Esophagus muscularis mucosa (tissue), 4 donors: ENCODE data around the gene WNT8B.

Experiments used
- EP300 ChIP-seq: sonication (generic); formaldehyde crosslinking; IDR thresholded peaks from one replicate; pipeline ENCODE4 v1.6.1; 2017; ENCODE audit warnings: antibody characterized with exemption
- POLR2AphosphoS5 ChIP-seq, 2 donors: sonication (generic); formaldehyde crosslinking; IDR thresholded peaks; one replicate each; pipeline ENCODE4 v1.6.1; 2017; ENCODE audit warnings: antibody characterized with exemption in 2 of 2
- TF ChIP-seq, protein P1 (sequence below), 3 experiments: fragments of 200-600 bp in 2 of 3; fragments of 450-650 bp in 1 of 3; sonication (generic) in 2 of 3; IDR thresholded peaks; one replicate each; pipeline ENCODE4 v1.5.1; 2017 to 2019; ENCODE audit warnings: antibody characterized with exemption in 3 of 3, mild to moderate bottlenecking in 2 of 3, moderate library complexity in 1 of 3

- TF ChIP-seq, protein P1, sequence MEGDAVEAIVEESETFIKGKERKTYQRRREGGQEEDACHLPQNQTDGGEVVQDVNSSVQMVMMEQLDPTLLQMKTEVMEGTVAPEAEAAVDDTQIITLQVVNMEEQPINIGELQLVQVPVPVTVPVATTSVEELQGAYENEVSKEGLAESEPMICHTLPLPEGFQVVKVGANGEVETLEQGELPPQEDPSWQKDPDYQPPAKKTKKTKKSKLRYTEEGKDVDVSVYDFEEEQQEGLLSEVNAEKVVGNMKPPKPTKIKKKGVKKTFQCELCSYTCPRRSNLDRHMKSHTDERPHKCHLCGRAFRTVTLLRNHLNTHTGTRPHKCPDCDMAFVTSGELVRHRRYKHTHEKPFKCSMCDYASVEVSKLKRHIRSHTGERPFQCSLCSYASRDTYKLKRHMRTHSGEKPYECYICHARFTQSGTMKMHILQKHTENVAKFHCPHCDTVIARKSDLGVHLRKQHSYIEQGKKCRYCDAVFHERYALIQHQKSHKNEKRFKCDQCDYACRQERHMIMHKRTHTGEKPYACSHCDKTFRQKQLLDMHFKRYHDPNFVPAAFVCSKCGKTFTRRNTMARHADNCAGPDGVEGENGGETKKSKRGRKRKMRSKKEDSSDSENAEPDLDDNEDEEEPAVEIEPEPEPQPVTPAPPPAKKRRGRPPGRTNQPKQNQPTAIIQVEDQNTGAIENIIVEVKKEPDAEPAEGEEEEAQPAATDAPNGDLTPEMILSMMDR (IDR thresholded peaks at IDR 0.05): no peak
- TF ChIP-seq EP300 (no peak), POLR2AphosphoS5 (IDR thresholded peaks at IDR 0.05) (no peak)
These were observed 15.1 kb upstream of the WNT8B start for GRCh38 chr10:100447663-100448062.
